ENCODE results near the gene ZDHHC24. TPM values are rescaled to one million over a fixed set of nuclear protein-coding genes. Genes with fewer than 3 reads are reported as not detected.

ZDHHC24 gene
- polyA plus RNA-seq, 10 donors, result 2.8 to 4.6 (median 3.6) TPM

- no peak for DNase-seq
These were observed 40.5 kb downstream of the ZDHHC24 start for GRCh38 chr11:66505276-66505816.

DNA sequence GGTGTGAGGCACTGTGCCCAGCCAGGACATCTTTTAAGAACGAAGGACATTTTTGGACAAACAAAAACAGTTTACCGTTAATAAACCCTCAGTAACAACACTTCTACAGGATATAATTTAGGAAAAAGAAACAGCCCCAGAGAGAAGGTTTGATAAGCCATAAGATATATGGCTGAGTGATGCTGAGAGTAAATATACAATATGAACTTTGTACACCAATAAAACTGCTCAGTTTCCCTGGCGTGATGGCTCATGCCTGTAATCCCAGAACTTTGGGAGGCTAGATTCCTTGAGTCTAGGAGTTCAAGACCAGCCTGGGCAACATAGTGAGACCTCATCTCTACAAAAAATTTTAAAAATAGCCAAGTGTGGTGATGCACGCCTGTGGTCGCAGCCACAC, 47.3 kb downstream of the ZDHHC24 start:
- DNase-seq, result no peak

DNA sequence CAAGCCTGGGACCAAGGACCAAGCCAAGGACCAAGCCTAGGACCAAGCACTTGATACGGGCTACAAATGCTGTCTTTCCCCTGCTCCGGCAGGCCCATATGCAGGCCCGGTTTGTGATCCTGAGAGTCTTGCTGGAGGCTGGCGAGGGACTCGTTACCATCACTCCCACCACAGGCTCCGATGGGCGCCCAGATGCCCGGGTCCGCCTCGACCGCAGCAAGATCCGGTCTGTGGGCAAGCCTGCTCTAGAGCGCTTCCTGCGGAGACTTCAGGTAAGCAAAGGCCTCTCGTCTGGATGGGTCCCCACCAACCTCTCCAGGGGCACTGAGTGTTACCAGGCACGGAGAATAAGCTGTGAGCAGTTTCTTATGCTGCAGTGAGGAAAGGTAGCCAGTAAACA, 48.6 kb downstream of the ZDHHC24 start:
- no peak for DNase-seq

- DNase-seq, result no peak
These were observed 50.4 kb downstream of the ZDHHC24 start for GRCh38 chr11:66495401-66495854.

GRCh38 chr11:66494935-66495334, 50.9 kb downstream of the ZDHHC24 start:
- no peak for DNase-seq

DNA sequence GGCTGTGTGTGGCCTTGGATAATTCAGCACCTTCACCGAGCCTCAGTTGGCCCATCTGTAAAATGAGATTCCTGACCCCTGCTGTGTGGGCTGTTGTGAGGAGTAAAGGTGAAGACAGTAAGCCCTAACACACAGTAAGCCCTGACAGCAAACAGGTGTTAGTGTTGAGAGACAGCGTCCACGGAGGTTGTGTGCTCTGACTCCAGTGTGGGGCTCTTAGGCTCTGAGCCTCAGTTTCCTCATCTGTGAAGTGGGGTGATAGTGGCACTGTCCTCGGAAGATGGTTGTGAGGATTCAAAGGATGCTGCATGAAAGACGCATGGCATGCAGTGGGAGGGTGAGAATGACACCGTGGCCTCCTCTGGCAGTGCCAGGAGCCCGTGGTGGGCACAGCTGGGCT, 51.4 kb downstream of the ZDHHC24 start:
- DNase-seq, result no peak

DNA sequence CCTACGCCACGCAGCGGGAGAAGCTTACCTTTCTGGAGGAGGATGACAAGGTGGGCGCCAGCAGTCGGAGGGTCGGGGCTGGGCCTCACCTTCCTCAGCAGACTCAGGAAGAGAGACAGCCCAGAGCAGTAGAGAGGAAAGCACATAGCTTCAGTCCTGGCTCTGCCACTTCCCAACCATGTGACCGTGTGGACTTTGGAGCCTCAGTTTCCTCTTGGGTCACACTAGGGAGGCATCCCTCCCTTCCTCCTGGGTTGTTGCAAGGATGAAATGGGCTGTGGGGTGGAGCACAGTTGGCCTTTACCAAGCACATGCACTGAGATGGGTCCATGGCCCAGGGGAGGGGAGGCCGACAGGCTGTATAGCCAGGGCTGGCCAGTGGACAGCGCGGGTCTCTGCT, 52.7 kb downstream of the ZDHHC24 start:
- no peak for DNase-seq

DNA sequence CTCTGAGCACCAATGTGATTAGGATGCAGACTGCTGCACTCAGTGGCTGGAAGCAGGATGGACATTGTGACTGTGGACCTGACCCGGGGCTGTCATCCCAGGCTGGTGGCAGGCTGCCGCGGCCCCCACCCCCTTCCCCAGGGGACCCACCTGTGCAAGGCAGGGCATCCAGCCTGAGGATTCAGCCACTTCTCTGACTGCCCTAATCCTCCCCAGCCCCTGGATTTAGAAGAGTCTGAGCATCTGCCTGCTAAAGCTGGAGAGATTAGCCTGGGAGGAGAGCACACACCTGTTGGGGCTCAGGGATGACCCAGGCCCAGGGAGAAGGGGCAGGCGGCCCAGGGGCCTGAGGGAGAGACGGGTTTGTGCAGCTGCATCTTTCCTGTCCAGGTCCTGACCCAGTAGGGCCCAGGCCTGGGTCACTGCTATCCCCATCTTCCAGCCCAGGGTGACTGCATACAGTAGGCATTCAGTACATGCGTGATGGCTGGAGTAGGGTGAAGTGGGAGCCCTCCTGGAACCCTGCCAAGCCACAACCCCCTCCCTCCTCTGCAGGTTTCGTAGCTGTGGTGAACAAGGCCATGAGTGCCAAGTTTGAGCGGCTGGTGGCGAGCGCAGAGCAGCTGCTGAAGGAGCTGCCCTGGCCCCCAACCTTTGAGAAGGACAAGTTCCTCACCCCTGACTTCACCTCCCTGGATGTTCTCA, 53.5 kb downstream of the ZDHHC24 start:
- no peak for DNase-seq

DNA sequence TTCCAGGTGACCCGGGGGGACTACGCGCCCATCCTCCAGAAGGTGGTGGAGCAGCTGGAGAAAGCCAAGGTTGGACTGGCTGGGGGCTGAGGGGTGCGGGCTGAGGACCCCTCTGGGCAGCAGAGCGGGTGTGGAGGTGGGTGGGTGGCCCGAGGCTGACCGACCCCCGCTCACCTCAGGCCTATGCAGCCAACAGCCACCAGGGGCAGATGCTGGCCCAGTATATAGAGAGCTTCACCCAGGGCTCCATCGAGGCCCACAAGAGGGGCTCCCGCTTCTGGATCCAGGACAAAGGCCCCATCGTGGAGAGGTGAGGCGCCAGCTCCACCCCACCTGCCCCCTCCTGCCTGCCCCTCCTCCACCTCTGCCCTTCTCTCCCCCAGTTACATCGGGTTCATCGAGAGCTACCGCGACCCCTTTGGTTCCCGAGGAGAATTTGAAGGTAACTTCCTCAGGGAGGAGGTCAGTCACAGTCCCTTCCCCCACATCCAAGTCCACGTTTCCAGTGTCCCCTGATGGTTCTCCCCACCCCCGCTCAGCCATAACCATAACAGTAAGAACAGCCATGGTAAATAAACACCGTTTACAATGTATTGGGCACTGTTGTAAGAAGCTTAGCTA, 54.4 kb downstream of the ZDHHC24 start:
- no peak for DNase-seq

DNA sequence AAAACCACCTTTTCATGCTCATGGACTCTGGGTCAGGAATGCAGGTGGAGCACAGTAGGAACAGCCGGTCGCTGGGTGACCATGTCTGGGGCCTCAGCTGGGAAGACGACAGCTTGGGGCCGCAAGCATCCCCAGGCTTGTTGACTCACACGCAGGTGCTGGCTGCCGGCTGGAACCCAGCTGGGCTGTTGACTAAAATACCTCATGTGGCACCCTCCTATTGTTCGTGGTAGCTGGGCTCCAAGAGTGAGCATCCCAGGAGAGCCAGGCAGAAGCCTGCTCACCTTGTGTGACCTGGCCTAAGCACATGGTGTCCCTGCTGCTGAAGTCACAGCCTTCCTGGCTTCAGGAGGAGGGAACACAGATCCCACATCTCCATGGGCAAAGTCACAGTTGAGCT, 56.2 kb downstream of the ZDHHC24 start:
- no peak for DNase-seq

DNA sequence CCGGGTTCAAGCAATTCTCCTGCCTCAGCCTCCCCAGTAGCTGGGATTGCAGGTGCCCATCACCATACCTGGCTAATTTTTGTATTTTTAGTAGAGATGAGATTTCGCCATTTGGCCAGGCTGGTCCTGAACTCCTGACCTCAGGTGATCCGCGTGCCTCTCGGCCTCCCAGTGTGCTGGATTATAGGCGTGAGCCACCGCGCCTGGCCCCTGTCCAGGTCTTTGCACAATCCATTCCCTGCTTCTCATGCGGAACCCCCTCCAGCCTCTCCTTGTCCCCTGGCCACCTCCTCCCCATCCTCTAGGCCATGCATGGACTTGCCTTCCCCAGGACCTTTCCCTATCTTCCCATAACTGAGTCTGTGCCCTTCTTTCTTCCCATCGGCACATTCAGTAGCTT, 56.9 kb downstream of the ZDHHC24 start:
- no peak for DNase-seq

- DNase-seq, result no peak
These were observed 61.0 kb downstream of the ZDHHC24 start for GRCh38 chr11:66484806-66485380.

DNA sequence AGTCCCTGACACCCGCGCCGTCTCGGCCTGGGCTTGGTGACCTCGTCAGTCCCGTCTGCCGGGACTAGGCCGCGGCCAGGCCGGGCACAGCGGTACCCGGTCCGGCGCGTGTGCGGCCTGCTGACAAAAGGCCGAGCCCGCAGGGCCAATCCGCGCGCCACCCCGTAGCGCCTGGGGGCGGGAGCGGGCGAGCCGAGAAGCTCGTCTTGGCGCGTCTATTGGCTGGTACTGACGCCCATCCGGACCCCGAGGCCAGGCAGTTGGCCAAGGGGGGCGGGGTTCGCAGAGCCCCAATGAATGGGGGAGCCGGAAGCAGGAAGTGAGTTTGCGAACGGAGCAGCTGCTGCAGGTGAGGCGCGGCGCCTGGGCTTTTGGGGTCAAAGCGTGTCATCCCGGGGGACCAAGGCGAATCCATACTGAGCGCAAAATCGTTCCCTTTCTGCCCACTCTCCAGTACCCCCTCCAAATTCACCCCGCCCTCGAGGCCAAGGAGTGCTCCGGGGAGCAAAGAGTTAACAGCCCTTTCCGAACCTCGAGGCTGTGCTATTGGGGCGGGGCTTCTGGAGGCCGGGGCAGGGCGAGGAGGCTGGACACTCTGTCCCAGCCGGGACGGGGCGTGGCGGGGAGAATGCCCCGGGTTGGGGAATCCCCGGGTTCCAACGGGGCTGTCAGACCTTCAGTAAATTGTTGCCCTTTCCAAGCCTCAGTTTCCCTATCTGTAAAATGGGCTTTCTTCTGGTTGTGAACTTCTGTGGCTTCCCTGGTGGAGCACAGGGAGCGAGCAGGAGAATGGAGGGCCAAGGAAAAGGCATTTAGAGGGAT, 65.5 kb downstream of the ZDHHC24 start, which contains the start of gene DPP3:
DPP3 (plus strand) TSS at position 318 of the 822 bp plus-strand sequence. CDS start 1,767 bp downstream, outside the sequence.
- DNase-seq, result peak; percentile 96 to 99 (median 98)

DNA sequence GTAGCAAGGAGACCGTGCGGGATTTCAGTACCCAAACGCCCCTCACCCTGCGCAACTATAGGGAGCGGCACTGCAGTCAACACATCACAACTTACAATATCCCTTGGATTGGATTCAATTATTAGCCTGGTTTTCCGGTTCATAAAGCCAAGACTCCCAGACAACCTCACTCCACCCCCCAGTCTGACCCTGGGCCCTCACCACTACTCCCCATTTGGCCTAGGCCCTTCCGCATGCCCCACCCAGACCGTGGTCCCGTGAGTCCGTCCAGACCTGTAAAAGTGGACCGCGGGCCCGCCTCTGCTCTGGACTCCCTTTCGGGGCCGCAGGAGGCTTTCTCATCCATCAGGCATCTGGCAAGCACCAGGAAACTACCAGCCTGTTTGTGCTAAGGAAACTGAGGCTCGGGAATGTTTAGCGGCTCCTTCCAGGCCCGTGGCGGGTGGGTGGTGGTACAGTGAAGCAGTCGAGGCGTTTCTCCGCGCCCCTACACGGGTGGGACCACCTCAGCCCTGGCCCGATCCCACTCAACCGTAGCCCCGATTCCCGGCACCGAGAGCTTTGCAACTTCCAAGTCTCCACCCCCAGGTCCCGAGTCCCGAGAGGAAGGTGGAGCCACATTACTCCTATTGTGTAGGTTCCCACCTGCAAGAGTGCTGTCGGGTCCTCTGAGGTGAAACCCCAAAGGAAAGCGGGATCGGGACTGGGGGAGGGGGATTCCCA, 66.3 kb downstream of the ZDHHC24 start:
- DNase-seq, result no peak

DNA sequence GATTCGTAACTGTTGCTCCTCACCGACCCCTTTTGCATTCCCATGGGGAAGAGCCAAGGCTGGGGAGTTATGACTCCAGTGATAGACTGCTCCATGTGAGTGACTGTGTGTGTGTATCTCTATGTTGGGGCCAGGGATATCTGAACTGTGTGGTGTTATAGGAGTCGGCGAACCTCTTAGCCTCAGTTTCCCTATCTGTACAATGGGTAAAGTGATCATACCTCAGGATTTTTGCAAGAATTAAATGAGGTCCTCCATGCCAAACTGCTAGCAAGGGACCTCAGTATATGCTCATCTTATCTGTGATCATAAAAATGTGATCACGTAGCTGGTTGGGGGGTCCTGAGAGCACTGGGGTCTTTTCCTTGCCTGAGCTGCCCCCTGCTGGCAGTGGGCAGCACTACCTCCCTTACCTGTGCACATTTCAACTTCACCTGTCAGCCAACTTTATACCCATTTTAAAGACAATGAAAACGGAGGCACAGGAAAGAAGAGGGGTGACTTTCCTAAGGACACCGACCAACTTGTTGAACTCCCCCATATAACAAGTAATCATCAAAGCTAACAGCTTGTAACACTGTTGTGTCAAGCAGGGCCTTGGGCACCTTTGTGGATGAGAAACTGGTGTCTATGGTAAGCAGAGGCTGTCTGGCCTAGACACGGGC, 67.0 kb downstream of the ZDHHC24 start:
- DNase-seq, result no peak

- DNase-seq, result no peak
These were observed 68.3 kb downstream of the ZDHHC24 start for GRCh38 chr11:66477263-66478201.

DNA sequence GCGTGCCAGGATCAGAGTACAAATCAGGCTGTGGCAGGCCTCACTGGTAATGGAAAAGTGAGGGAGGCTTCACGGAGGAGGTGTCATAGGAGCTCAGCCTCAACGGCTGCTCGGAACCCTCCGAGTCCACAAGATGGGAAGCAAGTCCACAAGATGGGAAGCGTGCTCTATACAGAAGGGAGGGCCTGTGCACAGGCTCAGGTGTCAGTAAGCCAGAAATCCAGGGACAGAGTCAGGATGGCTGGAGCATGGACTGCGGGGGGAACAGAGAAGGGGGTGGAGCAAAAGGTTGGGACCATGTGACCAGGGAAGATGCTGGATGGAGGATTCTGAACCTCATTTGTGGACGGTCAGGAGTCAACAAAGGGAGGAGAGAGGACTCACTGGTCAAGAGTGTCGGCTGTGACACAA, 69.0 kb downstream of the ZDHHC24 start:
- DNase-seq, result no peak

GRCh38 chr11:66476173-66476840, 69.5 kb downstream of the ZDHHC24 start:
- DNase-seq, result no peak
